Smooth muscle cell (in vitro differentiated cells): Measurements from ENCODE around the gene MYO1G. TPM values are rescaled to one million over a fixed set of nuclear protein-coding genes. Genes with fewer than 3 reads are reported as not detected.

Source experiments
- DNase-seq: peaks from one replicate; lab custom pipeline; 2025; ENCODE audit not compliant: unreplicated experiment; lab: John Stamatoyannopoulos, UW
- H2AFZ ChIP-seq: fragments of 200-600 bp; sonication (generic); 2 replicates; pipeline ENCODE4 v1.6.0; 2016; ENCODE audit warnings: antibody characterized with exemption, low read depth, mild to moderate bottlenecking
- H3F3A ChIP-seq: fragments of 200-600 bp; sonication (generic); 2 replicates; pipeline ENCODE4 v1.6.0; 2017; ENCODE audit warnings: antibody characterized with exemption, low read depth
- H3K27ac ChIP-seq: fragments of 200-600 bp; sonication (generic); 2 replicates; pipeline ENCODE4 v1.5.1; 2016; ENCODE audit warnings: low read depth, mild to moderate bottlenecking
- H3K27me3 ChIP-seq: fragments of 200-600 bp; sonication (generic); 2 replicates; pipeline ENCODE4 v1.6.1; 2016; ENCODE audit warnings: low read depth, mild to moderate bottlenecking
- H3K36me3 ChIP-seq: fragments of 200-600 bp; sonication (generic); 2 replicates; pipeline ENCODE4 v1.5.1; 2016; ENCODE audit warnings: low read depth
- H3K4me1 ChIP-seq: fragments of 200-600 bp; sonication (generic); 2 replicates; pipeline ENCODE4 v1.5.1; 2016; ENCODE audit warnings: low read depth
- H3K4me2 ChIP-seq: fragments of 200-600 bp; sonication (generic); 2 replicates; pipeline ENCODE4 v1.6.0; 2016; ENCODE audit warnings: mild to moderate bottlenecking
- H3K4me3 ChIP-seq: fragments of 200-600 bp; sonication (generic); 2 replicates; pipeline ENCODE4 v1.5.1; 2016; ENCODE audit warnings: mild to moderate bottlenecking
- H3K79me2 ChIP-seq: fragments of 200-600 bp; sonication (generic); 2 replicates; pipeline ENCODE4 v1.6.0; 2016; ENCODE audit warnings: low read depth, mild to moderate bottlenecking
- H3K9ac ChIP-seq: fragments of 200-600 bp; sonication (generic); 2 replicates; pipeline ENCODE4 v1.6.0; 2016; ENCODE audit warnings: low read depth
- H3K9me3 ChIP-seq: fragments of 200-600 bp; sonication (generic); replicated peaks from 2 replicates; pipeline ENCODE4 v1.5.1; 2016; ENCODE audit warnings: low read depth
- H4K20me1 ChIP-seq: fragments of 200-600 bp; sonication (generic); 2 replicates; pipeline ENCODE4 v1.6.0; 2016; ENCODE audit warnings: low read depth
- WGBS: methylation state at CpG from one replicate; pipeline ENCODE4 v1.1.7; 2016; ENCODE audit warnings: low lambda C conversion rate; 5-methylcytosine and 5-hydroxymethylcytosine counted together
- polyA plus RNA-seq: library from polyadenylated mRNA; unstranded; fragments of >200 nt; fragmentation: Nextera tagmentation; extraction: Ambion mirVana; gene quantifications from 2 replicates; pipeline ENCODE4 v1.2.1, GENCODE V29; 2016
- total RNA-seq: library from RNA; depleted of rRNA; stranded (reverse); fragments of >200 nt; gene quantifications from 2 replicates; pipeline ENCODE4 v1.2.3, GENCODE V29; 2014
- TF ChIP-seq, protein P1 (sequence below): fragments of 200-600 bp; sonication (generic); IDR thresholded peaks from 2 replicates; pipeline ENCODE4 v1.5.1; 2017; ENCODE audit warnings: borderline replicate concordance, mild to moderate bottlenecking, antibody characterized with exemption; ENCODE audit not compliant: insufficient read depth, poor library complexity, severe bottlenecking

Gene MYO1G
- total and polyA plus RNA-seq, 2 experiments from 2014 or later, result 0.27 TPM; not detected in 1

DNA sequence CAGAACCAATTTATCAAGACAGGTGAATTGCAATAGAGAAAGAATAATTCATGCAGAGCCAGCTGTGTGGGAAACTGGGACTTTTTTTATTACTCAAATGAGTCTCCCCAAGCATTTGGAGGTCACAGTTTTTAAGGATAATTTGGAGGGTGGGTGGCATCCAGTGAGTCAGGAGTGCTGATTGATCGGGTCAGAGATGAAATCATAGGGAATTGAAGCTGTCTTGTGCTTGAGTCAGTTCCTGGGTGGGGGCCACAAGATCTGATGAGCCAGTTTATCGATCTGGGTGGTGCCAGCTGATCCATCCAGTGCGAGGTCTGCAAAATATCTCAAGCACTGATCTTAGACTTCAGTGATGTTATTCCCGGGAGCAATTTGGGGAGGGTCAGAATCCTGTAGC, 9.9 kb upstream of the MYO1G start:
- WGBS, result 91% methylated on average over 4 of the region's 4 CpGs
- peaks cover 22% of the 10 kb centered on the region for H3K4me1 ChIP-seq
- no peak overlapping the region for H3K4me2 ChIP-seq
- TF ChIP-seq, protein P1, sequence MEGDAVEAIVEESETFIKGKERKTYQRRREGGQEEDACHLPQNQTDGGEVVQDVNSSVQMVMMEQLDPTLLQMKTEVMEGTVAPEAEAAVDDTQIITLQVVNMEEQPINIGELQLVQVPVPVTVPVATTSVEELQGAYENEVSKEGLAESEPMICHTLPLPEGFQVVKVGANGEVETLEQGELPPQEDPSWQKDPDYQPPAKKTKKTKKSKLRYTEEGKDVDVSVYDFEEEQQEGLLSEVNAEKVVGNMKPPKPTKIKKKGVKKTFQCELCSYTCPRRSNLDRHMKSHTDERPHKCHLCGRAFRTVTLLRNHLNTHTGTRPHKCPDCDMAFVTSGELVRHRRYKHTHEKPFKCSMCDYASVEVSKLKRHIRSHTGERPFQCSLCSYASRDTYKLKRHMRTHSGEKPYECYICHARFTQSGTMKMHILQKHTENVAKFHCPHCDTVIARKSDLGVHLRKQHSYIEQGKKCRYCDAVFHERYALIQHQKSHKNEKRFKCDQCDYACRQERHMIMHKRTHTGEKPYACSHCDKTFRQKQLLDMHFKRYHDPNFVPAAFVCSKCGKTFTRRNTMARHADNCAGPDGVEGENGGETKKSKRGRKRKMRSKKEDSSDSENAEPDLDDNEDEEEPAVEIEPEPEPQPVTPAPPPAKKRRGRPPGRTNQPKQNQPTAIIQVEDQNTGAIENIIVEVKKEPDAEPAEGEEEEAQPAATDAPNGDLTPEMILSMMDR, result no peak
- no peak overlapping the region for H3K4me3 ChIP-seq
- no peak overlapping the region for H3K9ac ChIP-seq
- DNase-seq, result no peak
- no peak overlapping the region for H2AFZ ChIP-seq
- peaks cover 15% of the 10 kb centered on the region for H3K79me2 ChIP-seq
- H3K9me3 ChIP-seq, result no peaks in the 10 kb centered on the region
- H3F3A ChIP-seq, result peaks cover 2% of the 10 kb centered on the region
- no peak overlapping the region for H3K27ac ChIP-seq
- H3K36me3 ChIP-seq, result no peaks in the 10 kb centered on the region
- no peaks in the 10 kb centered on the region for H3K27me3 ChIP-seq
- H4K20me1 ChIP-seq, result peaks cover 14% of the 10 kb centered on the region

DNA sequence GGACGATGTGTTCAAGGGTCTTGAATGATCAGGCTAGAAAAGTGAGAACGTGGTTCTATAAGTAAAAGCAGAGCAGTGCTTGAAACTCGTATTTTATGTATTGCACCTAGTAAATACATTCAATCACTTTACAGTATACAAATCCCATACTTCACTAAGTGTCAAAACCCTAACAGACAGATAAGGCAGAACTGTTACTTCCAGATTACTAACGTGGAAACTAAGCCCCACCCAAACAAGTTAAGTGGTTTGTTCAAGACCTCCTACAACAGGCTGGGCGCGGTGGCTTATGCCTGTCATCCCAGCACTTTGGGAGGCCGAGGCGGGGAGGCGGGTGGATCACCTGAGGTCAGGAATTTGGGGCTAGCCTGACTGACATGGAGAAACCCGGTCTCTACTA, 9.2 kb upstream of the MYO1G start:
- H2AFZ ChIP-seq, result no peak overlapping the region
- H3K79me2 ChIP-seq, result peaks cover 15% of the 10 kb centered on the region
- peaks cover 4% of the 10 kb centered on the region for H3K36me3 ChIP-seq
- H3F3A ChIP-seq, result peaks cover 9% of the 10 kb centered on the region
- H3K4me1 ChIP-seq, result peaks cover 22% of the 10 kb centered on the region
- H3K4me2 ChIP-seq, result no peak overlapping the region
- no peak overlapping the region for H3K27ac ChIP-seq
- H3K9me3 ChIP-seq, result no peaks in the 10 kb centered on the region
- no peaks in the 10 kb centered on the region for H3K27me3 ChIP-seq
- WGBS, result 88% methylated on average over 10 of the region's 10 CpGs
- H3K9ac ChIP-seq, result no peak overlapping the region
- TF ChIP-seq, protein P1, result no peak
- peaks cover 14% of the 10 kb centered on the region for H4K20me1 ChIP-seq
- no peak for DNase-seq
- H3K4me3 ChIP-seq, result no peak overlapping the region

DNA sequence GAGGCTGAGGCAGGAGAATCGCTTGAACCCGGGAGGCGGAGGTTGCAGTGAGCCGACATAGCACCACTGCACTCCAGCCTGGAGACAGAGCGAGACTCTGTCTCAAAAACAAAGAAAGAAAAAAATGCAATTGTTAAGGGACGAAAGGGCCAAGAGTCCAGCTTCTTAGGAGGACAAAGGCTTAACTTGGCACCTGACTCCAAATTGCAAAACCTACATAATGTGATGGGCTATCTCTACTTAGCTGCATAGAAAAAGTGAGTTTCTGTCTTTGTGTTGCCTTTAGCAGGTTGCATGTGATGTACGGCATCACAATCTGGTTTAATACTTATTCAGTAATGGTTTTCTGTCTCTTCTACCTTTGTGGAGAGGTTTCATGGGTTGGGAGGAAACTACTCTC, 8.6 kb upstream of the MYO1G start:
- H3K4me2 ChIP-seq, result peak overlapping the region; percentile 76
- TF ChIP-seq, protein P1, result no peak
- 97% methylated on average over 7 of the region's 7 CpGs for WGBS
- H3K36me3 ChIP-seq, result peaks cover 8% of the 10 kb centered on the region
- H3K4me1 ChIP-seq, result peaks cover 22% of the 10 kb centered on the region
- peaks cover 15% of the 10 kb centered on the region for H3K79me2 ChIP-seq
- peaks cover 14% of the 10 kb centered on the region for H4K20me1 ChIP-seq
- DNase-seq, result no peak
- H3K4me3 ChIP-seq, result peak overlapping the region; percentile 59
- H3K27ac ChIP-seq, result no peak overlapping the region
- H2AFZ ChIP-seq, result no peak overlapping the region
- H3K9ac ChIP-seq, result no peak overlapping the region
- no peaks in the 10 kb centered on the region for H3K9me3 ChIP-seq
- H3F3A ChIP-seq, result peaks cover 9% of the 10 kb centered on the region
- no peaks in the 10 kb centered on the region for H3K27me3 ChIP-seq
